ENCODE measurements around the gene SCAMP2. TPM values are rescaled to one million over a fixed set of nuclear protein-coding genes. Genes with fewer than 3 reads are reported as not detected.

SCAMP2 gene
- polyA plus RNA-seq, 3 donors: 124 to 158 (median 124) TPM

DNA sequence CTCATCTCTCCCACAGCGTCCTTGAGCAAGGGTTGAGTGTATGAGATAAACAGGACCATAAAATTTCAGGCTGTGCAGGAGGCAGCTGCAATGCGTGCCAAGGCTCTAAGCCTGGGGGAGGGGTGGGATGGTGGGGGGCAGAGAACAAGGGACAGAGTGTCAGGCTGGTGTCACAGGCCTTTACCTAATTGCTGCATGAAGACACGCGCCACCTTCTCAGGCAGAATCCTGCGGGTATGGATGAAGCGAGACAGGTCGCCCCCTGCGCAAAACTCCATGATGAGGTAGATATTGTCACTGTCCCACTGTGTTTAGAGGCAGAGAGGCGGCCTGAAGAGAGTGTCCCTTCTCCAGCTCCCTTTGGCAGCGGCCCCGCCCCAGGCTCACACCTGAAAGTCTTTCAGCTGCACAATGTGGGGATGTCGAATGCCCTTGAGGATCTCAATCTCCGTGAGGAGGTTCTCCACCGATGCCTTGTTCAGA, 31.2 kb downstream of the SCAMP2 start:
- no peak overlapping the region for H3K27ac ChIP-seq (ENCODE audit: low read depth in 1 of 2, low read length in 2 of 2)

More for the DNA sequence above, 31.2 kb downstream of the SCAMP2 start:
- H3K27me3 ChIP-seq (ENCODE audit: control insufficient read depth in 2 of 2, insufficient read depth in 2 of 2, low read length in 2 of 2): no peaks in the 10 kb centered on the region
- Mint-ChIP-seq H3K36me3 (peaks cover 29 to 51% of the 10 kb centered on the region in 2 donors), H3K4me1 (peaks cover 37% of the 10 kb centered on the region), H3K4me3 (peak overlapping the region; percentile 87 to 92), H3K27ac (no peak overlapping the region), H3K9me3 (no peaks in the 10 kb centered on the region), H3K27me3 (ENCODE audit: low read depth in 3 of 3) (peaks cover 0 to 3% (median 0%) of the 10 kb centered on the region in 3 donors)
- no peak overlapping the region for H2AFZ ChIP-seq (ENCODE audit: insufficient read depth, low read depth, low read length, poor library complexity, severe bottlenecking)
- H3K4me1 ChIP-seq (ENCODE audit: control insufficient read depth in 1 of 2, insufficient read depth in 2 of 2, low read length in 2 of 2): peaks cover 16 to 22% of the 10 kb centered on the region in 2 donors
- intact Hi-C loops (cut with micrococcal nuclease): loop anchor here (10.0 kb wide), 1 partner anchor 63 kb away; the partner anchor contains the start of gene FAM219B (in 2 of the 2)
- peaks cover 2% of the 10 kb centered on the region for H3K79me2 ChIP-seq (ENCODE audit: insufficient read depth, low read length)
- TF ChIP-seq CTCF (IDR thresholded peaks at IDR 0.05): no peak
- DNase-seq: no peak
- peaks cover 27% of the 10 kb centered on the region for H4K20me1 ChIP-seq (ENCODE audit: insufficient read depth, low read length)
- H3K4me3 ChIP-seq (replicated peaks in 1 of 3; ENCODE audit: low read depth in 2 of 3, low read length in 3 of 3): peak overlapping the region in 1 of 3 experiments; percentile 95
- H3K9me3 ChIP-seq (replicated peaks in 1 of 2; ENCODE audit: control insufficient read depth in 1 of 2, insufficient read depth in 1 of 2, low read length in 2 of 2): no peaks in the 10 kb centered on the region
- H3K4me2 ChIP-seq (replicated peaks; ENCODE audit: extremely low read depth, low read length, poor library complexity, severe bottlenecking): peak overlapping the region; percentile 97
- peaks cover 31 to 48% of the 10 kb centered on the region in 2 donors for H3K36me3 ChIP-seq (replicated peaks in 1 of 2; ENCODE audit: control insufficient read depth in 1 of 2, insufficient read depth in 2 of 2, low read length in 2 of 2)
- H3K9ac ChIP-seq (ENCODE audit: insufficient read depth, low read length, poor library complexity, severe bottlenecking): no peak overlapping the region
- 95% methylated on average over 11 of the region's 14 CpGs for WGBS (ENCODE audit: insufficient coverage)

All from CD14-positive monocyte (primary cell).